Measurements from ENCODE around the gene ERP44.

Gene ERP44

GRCh38 chr9:99955606-99956005 is 143.2 kb downstream of the ERP44 start:
- FAIRE-seq (peak; percentile 37), DNase-seq (ENCODE audit: insufficient read length, low spot score) (no peak)

- peak; percentile 1 for DNase-seq (ENCODE audit: insufficient read length, low spot score)
- peak; percentile 90 for FAIRE-seq
Observed at GRCh38 chr9:99954819-99955218, 144.0 kb downstream of the ERP44 start.

GRCh38 chr9:99953861-99954507 is 144.8 kb downstream of the ERP44 start:
- no peak for FAIRE-seq
- no peak for DNase-seq (ENCODE audit: insufficient read length, low spot score)

GRCh38 chr9:99948896-99949295 is 149.9 kb downstream of the ERP44 start:
- FAIRE-seq (no peak), DNase-seq (ENCODE audit: insufficient read length, low spot score) (no peak)

- FAIRE-seq = no peak
- DNase-seq (ENCODE audit: insufficient read length, low spot score) = no peak
Observed at GRCh38 chr9:99948482-99948881, 150.3 kb downstream of the ERP44 start.

GRCh38 chr9:99947395-99947794 is 151.4 kb downstream of the ERP44 start:
- FAIRE-seq = no peak

GRCh38 chr9:99936947-99937587 is 161.7 kb downstream of the ERP44 start:
- FAIRE-seq (no peak), DNase-seq (ENCODE audit: insufficient read length, low spot score) (no peak)

More at GRCh38 chr9:99947395-99947794, 151.4 kb downstream of the ERP44 start:
- no peak for DNase-seq (ENCODE audit: insufficient read length, low spot score)

- no peak for FAIRE-seq
Observed at GRCh38 chr9:99931155-99931840, 167.5 kb downstream of the ERP44 start.

GRCh38 chr9:99929652-99930051 is 169.1 kb downstream of the ERP44 start:
- FAIRE-seq (no peak), DNase-seq (ENCODE audit: insufficient read length, low spot score) (no peak)

More at GRCh38 chr9:99931155-99931840, 167.5 kb downstream of the ERP44 start:
- no peak for DNase-seq (ENCODE audit: insufficient read length, low spot score)
